ENCODE data around the gene DHRS4. TPM values are rescaled to one million over a fixed set of nuclear protein-coding genes. Genes with fewer than 3 reads are reported as not detected.

Gene DHRS4
- polyA plus RNA-seq, 1 donor from 2014 or later, result 7.8 TPM

- H4K20me1 ChIP-seq (ENCODE audit: insufficient read depth), result no peaks in the 10 kb centered on the region
- no peaks in the 10 kb centered on the region for H3K27me3 ChIP-seq (ENCODE audit: insufficient read depth, low read depth, low read length)
- no peak overlapping the region for H3K4me2 ChIP-seq (ENCODE audit: low read length)
- H3K36me3 ChIP-seq (ENCODE audit: insufficient read depth, low read length), result no peaks in the 10 kb centered on the region
- TF ChIP-seq EP300 (conservative IDR thresholded peaks at IDR 0.05; ENCODE audit: poor library complexity, severe bottlenecking), result no peak
- no peak for TF ChIP-seq MXI1 (conservative IDR thresholded peaks at IDR 0.05; ENCODE audit: poor library complexity, severe bottlenecking)
- no peak for TF ChIP-seq REST (IDR thresholded peaks at IDR 0.05; ENCODE audit: borderline replicate concordance)
- TF ChIP-seq CTCF (IDR thresholded peaks at IDR 0.05; ENCODE audit: poor library complexity, severe bottlenecking), result peak; percentile 83
- TF ChIP-seq TAF1 (IDR thresholded peaks at IDR 0.05; ENCODE audit: low read depth), result no peak
- peak; percentile 79 for TF ChIP-seq RAD21 (conservative IDR thresholded peaks at IDR 0.05)
- no peak for TF ChIP-seq POLR2AphosphoS5 (IDR thresholded peaks at IDR 0.05)
- TF ChIP-seq SMC3 (conservative IDR thresholded peaks at IDR 0.05; ENCODE audit: poor library complexity), result peak; percentile 90
- TF ChIP-seq EZH2 (IDR thresholded peaks at IDR 0.05; ENCODE audit: borderline replicate concordance, insufficient read depth, low read length, poor library complexity, severe bottlenecking), result no peak
- no peak overlapping the region for H3K9ac ChIP-seq (ENCODE audit: low read length)
- H3F3A ChIP-seq (ENCODE audit: insufficient read depth, low read length, poor library complexity, severe bottlenecking), result no peaks in the 10 kb centered on the region
- no peaks in the 10 kb centered on the region for H3K79me2 ChIP-seq (replicated peaks; ENCODE audit: insufficient read depth, low read length)
- no peaks in the 10 kb centered on the region for H3K9me3 ChIP-seq (ENCODE audit: low read length)
- H3K4me3 ChIP-seq (ENCODE audit: low read length), result no peak overlapping the region
- no peak overlapping the region for H3K27ac ChIP-seq (ENCODE audit: low read length)
- no peaks in the 10 kb centered on the region for H3K9me2 ChIP-seq (ENCODE audit: insufficient read depth, low read length)
- H2AFZ ChIP-seq (ENCODE audit: low read depth, low read length), result no peak overlapping the region
Observed at GRCh38 chr14:23929822-23930294, 23.7 kb upstream of the DHRS4 start.

- no peak overlapping the region for H3K9ac ChIP-seq (ENCODE audit: low read length)
- TF ChIP-seq EP300 (conservative IDR thresholded peaks at IDR 0.05; ENCODE audit: poor library complexity, severe bottlenecking) (no peak), SMC3 (conservative IDR thresholded peaks at IDR 0.05; ENCODE audit: poor library complexity) (no peak), POLR2AphosphoS5 (IDR thresholded peaks at IDR 0.05) (no peak), CTCF (IDR thresholded peaks at IDR 0.05; ENCODE audit: poor library complexity, severe bottlenecking) (no peak), REST (IDR thresholded peaks at IDR 0.05; ENCODE audit: borderline replicate concordance) (no peak), EZH2 (IDR thresholded peaks at IDR 0.05; ENCODE audit: borderline replicate concordance, insufficient read depth, low read length, poor library complexity, severe bottlenecking) (no peak), MXI1 (conservative IDR thresholded peaks at IDR 0.05; ENCODE audit: poor library complexity, severe bottlenecking) (no peak), TAF1 (IDR thresholded peaks at IDR 0.05; ENCODE audit: low read depth) (no peak), RAD21 (conservative IDR thresholded peaks at IDR 0.05) (no peak)
- no peaks in the 10 kb centered on the region for H4K20me1 ChIP-seq (ENCODE audit: insufficient read depth)
- no peak overlapping the region for H2AFZ ChIP-seq (ENCODE audit: low read depth, low read length)
- H3K27me3 ChIP-seq (ENCODE audit: insufficient read depth, low read depth, low read length), result no peaks in the 10 kb centered on the region
- H3K27ac ChIP-seq (ENCODE audit: low read length), result no peak overlapping the region
- H3K9me3 ChIP-seq (ENCODE audit: low read length), result no peaks in the 10 kb centered on the region
- no peak overlapping the region for H3K4me2 ChIP-seq (ENCODE audit: low read length)
- H3F3A ChIP-seq (ENCODE audit: insufficient read depth, low read length, poor library complexity, severe bottlenecking), result no peaks in the 10 kb centered on the region
- H3K79me2 ChIP-seq (replicated peaks; ENCODE audit: insufficient read depth, low read length), result no peaks in the 10 kb centered on the region
- no peak overlapping the region for H3K4me3 ChIP-seq (ENCODE audit: low read length)
- H3K36me3 ChIP-seq (ENCODE audit: insufficient read depth, low read length), result no peaks in the 10 kb centered on the region
- H3K9me2 ChIP-seq (ENCODE audit: insufficient read depth, low read length), result no peaks in the 10 kb centered on the region
Observed at GRCh38 chr14:23930742-23931141, 22.8 kb upstream of the DHRS4 start.

All from neural cell (in vitro differentiated cells).